Germinal center (tissue), 1 donor: ENCODE data around the gene PTPRA.
A peak's percentile ranks its signal among the peaks of the same experiment; 100 is the strongest.
"Not testable (repeated sequence)": the region's sequence is repeated elsewhere in the genome, so short reads cannot be mapped to it uniquely, and the experiment has no call there.

Experiments
- DNase-seq: peaks from one replicate; pipeline ENCODE4 v3.0.0; 2012; ENCODE audit warnings: mixed read lengths, low spot score

Gene PTPRA

DNA sequence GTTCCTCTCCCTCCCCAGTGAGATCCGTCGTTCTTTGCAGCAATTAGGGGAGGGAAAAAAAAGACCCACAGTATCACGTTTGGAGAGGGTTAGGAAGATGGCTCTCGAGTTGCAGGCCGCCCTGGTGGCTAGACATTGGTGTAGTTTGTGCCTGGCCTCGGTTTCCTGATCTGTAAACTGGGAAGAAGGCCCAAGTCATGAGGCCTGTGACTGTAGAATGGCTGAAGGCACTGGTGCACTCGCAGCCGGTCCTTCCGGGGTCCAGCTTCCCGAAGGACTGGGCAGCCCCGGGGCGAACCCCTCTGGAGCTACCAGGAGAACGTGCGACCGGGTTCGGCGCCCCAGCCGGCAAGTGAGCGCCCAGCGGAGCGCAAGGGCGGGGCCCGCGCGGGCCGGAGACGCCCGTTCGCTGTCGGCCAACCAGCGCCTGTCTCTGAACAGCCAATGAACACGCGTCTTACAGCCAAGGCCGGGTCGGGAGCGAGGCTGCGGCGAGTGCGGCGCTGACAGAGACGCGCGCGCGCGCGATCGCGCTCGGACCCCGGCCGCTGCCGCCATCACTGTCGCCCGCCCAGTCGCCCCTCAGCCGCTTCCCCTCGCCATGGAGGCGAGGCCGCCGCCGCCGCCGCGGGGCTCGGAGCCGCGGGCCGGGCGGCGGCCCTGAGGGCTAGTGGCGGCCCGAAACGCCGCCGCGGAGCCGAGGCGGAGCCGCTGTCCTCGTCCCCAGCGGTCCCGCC, at the start of gene PTPRA:
Gene PTPRA (plus strand): TSS at position 472 of the 737 bp plus-strand sequence. CDS start 90,797 bp downstream, outside the sequence.
- peak; percentile 96 for DNase-seq

GRCh38 chr20:2825761-2826160, 47.5 kb upstream of the PTPRA start:
- no peak for DNase-seq

- no peak for DNase-seq
Measured at GRCh38 chr20:2826655-2827054, 46.6 kb upstream of the PTPRA start.

GRCh38 chr20:2829376-2829775, 43.9 kb upstream of the PTPRA start:
- no peak for DNase-seq

GRCh38 chr20:2831206-2831605, 42.1 kb upstream of the PTPRA start:
- DNase-seq, result not testable (repeated sequence)

DNA sequence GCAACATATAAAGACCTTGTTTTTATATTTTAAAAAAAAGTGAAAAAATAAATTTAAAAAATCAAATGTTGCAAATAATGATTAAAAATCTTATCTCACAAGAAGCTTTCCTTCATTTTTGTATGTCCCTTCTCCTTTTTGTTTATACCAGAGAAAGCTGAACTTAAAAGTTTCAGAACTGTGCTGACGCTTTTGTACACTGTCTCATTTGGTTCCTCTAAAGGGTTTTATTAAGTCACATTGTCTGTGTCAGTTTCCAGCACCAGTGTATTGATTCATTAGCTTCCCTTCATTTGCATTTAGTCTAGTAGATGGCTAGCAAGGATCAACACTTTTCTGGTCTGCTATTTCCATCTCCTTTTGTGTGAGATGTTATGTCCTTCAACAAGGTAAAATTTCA, 39.5 kb upstream of the PTPRA start:
- DNase-seq, result no peak

GRCh38 chr20:2834401-2835110, 38.7 kb upstream of the PTPRA start:
- no peak for DNase-seq

DNA sequence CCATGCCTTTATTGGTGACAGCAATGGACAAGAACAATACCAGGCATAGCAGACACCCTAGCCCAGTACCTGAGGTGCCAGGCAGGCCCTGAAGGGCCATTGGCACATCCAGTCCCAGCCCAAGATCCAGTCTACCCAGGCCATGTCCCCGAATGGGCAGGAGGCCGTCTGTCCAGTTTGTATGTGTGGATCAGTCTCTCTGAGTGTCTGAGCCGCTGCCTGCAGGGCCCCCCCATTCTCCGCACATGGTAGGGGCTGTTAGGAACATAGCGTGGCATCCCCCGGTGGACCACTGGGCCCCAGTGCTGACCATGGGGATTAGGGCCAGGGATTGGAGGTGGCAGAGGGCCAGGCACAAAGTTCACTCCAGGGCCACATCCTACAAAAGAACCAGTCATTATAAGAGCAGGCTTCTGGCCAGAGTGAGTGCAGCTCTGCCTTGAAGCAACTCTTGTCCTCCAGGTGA, 37.9 kb upstream of the PTPRA start:
- DNase-seq, result no peak

DNA sequence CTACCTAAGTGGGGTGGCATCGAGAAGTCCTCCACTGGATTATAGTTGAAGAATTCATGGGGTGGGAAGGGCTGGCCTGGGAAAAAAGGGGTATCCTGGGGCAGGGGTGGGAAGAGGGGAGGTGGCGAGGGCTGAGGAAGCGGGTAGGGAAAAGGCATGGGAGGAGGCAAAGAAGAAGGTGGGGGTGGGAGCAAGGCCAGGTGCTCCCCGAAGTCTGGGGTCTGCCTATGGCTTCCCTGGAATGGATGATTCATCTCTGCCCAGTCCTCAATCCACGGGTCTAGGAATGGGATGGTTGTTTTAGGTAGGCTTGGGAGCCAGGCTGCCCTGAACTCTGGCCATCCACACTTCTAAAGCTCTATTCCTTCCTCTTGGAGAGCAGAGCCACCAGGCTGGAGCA, 37.2 kb upstream of the PTPRA start:
- no peak for DNase-seq

GRCh38 chr20:2837221-2837960, 35.9 kb upstream of the PTPRA start:
- no peak for DNase-seq

DNA sequence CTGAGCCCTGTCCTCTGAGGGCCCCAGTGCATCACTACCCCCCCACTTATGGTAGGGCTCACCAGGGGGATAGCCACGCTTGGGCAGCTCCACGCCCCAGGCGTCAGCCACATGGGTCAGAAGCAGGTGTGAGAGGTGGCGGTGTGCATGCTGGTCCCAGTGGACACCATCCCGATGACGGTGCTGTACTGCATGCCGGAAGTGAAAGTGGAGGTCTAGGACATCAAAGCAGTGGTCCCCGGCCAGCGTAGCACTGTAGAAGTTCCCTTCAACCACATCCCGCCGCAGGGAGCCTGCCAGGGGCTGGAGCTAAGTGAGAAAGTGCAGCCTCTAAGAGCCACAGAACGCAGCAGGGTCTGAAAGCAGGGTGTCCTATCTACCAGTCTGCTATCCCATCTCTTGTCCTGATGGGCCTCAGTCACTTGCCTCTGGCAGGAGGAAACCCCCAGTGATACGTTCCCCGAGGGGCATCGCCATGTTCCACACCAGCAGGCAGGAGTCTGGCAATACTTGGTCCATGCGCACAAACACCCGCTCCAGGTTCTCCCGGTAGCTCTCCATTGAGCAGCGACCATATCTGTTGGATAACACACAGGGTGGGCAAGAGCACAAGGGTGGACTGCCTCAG, 35.0 kb upstream of the PTPRA start:
- no peak for DNase-seq

DNA sequence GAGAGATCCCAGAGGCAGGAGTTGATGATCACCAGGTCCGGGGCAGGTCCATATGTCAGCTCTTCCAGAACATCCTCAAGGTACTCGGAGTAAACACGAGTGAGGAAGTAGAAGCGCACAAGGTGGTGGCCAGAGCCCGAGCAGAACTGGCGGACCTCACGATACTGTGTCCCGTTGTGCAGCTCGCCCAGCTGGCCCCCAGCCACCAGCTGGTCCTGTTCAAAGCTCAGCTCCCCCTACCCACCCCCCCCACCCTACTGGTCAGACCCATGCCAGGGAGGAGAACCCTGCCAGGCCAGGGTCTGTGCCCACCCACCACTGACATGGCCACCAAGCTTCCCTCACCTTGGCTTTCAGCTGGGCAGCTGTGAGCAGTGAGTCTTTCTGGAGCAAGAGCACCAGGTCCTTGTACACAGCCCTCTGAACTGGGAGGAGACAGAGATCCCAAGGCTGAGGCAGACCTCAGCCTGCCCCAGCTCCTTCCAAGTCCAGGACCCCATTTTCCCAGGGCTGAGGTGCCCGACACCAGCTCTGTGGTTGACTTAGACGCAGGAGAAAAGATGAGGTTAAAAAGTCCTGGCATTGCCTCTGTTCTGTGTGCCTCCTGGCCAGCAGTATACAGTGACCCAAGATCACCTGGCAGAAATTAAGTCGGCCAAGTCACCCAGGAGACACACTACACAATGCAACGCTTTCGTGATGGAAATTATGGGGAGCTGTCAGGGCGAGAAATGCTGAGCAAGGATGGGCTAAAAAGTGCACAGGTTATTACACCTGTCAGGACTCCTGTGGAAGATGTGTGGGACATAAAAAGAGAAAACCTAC, 34.2 kb upstream of the PTPRA start:
- no peak for DNase-seq

DNA sequence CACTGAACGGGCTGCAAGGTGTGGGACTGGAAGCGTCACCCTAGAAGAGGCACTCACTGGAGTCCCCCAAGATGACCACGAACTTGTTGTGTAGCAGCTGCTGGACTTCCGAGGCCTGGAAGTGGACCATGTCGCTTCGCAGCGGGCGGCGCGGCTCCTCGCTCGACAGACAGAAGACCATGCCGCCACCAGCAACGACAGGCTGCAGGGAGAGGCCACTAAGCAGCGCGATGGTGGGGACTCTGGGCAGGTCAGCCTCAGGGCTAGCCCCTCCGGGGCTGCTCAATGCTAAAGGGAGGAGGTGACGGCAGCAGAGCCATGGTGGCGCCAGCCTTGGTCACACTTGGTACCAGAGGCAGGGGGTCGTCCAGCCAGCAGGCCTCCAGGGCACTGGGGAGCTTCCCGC, 33.5 kb upstream of the PTPRA start:
- DNase-seq, result no peak

- peak; percentile 94 for DNase-seq
Measured at GRCh38 chr20:2840138-2840966, 32.9 kb upstream of the PTPRA start, which contains the start of the genes PCED1A and VPS16. PCED1A (minus strand) TSS chr20:2840655; CDS start chr20:2839912, 743 bp downstream. VPS16 (plus strand) TSS chr20:2840745; CDS start chr20:2840775, 30 bp downstream.

DNA sequence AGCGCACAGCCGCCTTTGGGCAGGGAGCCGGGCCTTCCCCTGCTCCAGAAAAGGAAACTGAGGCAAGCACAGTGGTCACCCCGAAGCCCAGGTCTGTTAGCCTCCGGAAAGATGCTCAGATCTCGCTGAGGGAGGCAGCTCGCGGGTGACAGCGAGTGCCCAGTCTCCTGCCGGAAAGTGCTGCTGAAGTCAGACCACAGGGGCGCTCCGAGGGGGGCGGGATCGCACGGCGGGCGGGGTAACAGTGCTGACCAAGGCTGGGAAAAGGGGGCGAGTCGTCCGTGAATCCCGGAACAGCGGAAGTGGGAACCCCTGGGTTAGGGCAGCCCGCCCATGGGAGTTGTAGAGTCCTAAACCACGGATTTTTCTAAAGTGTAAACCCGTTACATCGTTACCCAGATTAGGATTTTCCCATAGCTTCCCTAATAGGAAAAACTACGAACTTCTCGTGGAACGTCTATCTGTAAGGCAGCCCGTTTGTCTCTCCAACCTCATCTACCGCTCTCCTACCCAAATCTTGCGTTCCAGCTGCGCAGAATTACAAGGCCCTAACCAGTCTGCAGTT, 32.2 kb upstream of the PTPRA start:
- peak; percentile 53 for DNase-seq

DNA sequence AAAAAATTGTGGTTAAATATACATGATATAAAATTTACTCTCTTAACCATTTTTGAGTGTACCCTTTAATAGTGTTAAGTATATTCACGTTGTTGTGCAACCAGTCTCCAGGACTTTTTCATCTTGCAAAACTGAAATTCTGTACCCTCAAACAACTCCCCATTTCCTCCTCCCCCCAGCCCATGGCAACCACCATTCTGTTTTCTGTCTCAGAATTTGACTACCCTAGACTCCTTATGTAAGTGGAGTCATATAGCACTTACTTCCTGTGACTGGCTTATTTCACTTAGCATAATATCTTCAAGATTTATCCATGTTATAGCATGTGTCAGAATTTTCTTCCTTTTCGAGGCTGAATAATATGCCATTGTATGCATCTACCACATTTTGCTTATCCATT, 27.7 kb upstream of the PTPRA start:
- DNase-seq, result no peak

DNA sequence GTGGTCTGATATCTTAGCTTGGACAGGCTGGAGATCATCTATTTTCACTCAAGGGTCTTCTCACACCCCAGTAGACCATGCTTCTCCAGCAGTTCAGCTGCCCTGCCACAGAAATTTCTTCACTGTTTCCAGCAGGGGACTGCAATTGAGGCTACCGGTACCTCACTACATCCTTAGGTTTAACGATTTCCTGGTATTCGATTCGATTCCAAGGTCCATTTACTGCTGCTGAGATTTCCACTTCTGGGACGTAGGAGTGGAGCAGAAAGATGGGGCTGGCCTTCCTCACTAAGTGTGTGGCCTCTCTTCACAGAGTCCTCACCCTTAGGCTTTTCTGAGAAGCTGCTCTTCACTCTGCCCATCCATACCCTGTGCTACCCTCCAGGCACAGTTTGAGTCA, 26.6 kb upstream of the PTPRA start:
- DNase-seq, result no peak

DNA sequence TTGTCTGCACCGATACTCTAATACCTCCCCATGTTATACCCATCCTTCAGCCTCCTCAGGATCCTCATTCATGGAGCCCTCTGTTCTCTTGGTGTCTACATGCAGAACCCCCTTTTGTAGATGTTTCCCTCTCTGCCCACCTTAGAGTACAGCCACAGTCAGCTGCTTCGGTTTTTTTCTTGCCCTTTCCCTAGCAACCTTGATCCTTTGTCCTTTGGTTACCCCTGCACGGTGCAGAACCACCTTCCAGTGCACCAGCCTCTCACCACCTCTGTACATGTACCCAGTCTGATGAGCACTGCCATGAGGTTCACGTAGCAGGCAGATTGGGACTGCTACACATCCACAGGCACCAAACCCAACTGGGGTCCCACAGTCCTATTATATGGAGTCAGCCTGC, 25.5 kb upstream of the PTPRA start:
- no peak for DNase-seq

- DNase-seq, result no peak
Measured at GRCh38 chr20:2849529-2849928, 23.8 kb upstream of the PTPRA start.

DNA sequence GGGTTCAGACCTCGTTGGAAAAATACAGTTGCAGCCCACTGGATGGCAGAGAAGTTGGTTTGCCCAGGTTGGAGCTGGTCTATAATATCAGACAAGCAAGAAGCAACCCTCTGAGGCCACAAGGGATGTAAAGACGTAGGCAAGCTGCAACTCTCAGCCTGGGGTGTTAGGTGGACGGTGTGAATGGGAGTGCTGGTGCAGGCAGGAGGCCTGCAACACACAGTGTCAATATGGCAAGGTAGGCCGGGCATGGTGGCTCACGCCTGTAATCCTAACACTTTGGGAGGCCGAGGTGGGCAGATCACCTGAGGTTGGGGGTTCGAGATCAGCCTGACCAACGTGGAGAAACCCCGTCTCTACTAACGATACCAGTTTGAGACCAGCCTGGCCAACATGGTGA, 22.2 kb upstream of the PTPRA start:
- no peak for DNase-seq
